GM12872 (cell line): Measurements from ENCODE around the gene TNFRSF18.

ENCODE experiments used
- CTCF ChIP-seq: IDR thresholded peaks from 3 replicates; pipeline ENCODE4 v1.5.1; 2011; ENCODE audit warnings: low read depth, mild to moderate bottlenecking, low read length, moderate library complexity; ENCODE audit not compliant: insufficient read depth

Gene TNFRSF18

DNA sequence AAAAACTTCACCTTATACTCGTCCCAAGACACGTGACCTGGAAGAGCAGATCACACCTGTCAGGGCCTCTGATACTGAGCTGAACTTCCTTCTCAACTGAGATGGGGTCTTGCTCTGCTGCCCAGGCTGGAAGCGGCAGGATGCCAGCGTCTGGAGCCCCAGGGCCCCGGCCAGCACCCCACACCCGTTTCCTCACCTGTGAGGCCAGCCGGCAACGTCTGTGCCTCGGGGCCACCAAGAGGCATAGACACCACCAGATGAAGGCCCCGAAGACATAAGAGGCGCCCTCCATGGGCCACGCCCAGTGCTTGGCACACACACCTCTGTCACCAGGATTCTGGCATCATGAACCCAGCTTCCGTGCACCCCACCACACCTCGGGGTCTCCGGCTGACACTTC is 16.9 kb upstream of the TNFRSF18 start:
- TF ChIP-seq CTCF, result no peak

GRCh38 chr1:1222575-1223225 is 16.3 kb upstream of the TNFRSF18 start:
- TF ChIP-seq CTCF, result no peak

DNA sequence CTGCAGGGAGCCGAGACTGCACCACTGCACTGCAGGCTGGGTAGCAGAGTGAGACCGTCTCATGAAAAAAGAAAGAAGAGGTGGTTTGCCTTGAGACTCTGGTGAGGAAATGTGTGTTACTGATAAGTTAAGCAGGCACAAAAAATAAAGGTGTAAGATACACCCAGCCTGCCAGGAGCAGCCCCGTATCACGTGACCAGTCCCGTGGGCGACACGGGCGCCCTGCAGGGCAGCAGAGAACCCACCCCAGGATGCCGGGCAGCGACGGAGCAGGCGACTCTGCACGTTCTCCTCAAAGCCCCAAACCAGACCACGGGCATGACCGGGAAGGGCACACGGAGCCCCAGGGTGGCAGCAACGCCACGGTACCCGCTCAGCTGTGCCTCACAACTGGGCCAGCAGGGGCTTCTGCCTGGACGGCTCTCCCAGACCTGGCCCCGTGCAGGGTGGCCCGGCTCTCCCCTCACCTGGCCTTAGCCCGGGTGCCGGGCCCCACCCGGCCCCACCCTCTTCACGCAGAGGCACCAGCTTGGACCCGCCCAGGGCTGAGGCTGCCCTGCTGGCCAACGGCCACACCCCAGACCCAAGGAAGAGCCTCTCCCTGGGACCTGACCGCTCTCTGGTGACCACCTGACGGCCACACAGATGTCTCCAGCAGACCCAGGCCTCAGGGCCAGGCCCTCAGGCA is 15.6 kb upstream of the TNFRSF18 start:
- TF ChIP-seq CTCF, result no peak

DNA sequence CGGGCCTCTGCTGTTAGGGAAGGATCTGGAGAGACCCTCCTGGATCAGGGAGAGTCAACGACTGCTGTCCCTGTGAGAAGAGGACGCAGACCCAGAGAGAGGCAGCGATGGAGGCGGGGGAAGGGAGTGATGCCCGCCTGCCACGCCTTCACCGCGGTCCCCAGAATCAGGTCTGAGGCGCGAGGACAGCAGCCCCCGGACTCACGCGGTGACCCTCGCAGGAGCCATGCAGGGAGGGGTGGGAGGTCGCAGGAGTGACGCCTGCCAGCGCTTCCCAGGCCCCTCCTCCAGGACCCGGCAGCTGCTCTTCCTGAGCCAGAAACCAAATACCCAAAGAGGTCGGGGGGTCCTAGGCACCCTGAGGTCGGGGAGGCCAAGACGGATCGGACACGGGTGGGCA is 13.8 kb upstream of the TNFRSF18 start:
- TF ChIP-seq CTCF, result no peak

- no peak for TF ChIP-seq CTCF
Observed at GRCh38 chr1:1219341-1219740, 12.9 kb upstream of the TNFRSF18 start.

DNA sequence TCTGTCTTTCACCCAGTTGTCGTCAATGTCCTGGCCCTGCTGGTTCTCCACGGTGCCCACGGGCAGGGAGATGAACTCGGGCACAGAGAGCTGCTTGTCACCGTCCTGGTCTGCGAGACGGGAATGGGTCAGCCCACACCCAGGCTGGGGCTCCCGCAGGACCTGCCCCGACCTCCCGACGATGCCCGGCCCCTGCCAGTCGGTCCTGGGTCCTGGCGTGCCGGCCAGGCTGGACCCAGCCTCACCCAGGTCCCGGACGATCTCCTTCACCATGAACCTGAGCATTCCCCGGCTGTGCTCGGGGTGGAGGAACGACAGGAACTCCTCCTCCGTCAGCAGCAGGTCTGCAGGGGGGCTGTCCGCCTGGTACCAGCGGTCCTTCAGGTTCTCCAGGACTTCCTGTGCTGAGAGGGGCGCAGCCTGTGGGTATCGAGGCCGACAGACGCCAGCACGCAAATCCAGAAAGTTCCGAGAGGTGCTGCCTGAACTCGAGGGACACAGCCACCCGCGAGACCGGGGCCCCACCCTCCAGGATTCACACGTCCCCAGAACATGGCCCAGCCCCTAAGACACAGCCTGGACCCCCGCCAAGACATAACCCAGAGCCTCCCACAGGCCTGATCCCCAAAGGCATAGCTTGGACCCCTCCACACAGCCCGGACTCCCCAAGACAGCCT is 12.3 kb upstream of the TNFRSF18 start:
- no peak for TF ChIP-seq CTCF

DNA sequence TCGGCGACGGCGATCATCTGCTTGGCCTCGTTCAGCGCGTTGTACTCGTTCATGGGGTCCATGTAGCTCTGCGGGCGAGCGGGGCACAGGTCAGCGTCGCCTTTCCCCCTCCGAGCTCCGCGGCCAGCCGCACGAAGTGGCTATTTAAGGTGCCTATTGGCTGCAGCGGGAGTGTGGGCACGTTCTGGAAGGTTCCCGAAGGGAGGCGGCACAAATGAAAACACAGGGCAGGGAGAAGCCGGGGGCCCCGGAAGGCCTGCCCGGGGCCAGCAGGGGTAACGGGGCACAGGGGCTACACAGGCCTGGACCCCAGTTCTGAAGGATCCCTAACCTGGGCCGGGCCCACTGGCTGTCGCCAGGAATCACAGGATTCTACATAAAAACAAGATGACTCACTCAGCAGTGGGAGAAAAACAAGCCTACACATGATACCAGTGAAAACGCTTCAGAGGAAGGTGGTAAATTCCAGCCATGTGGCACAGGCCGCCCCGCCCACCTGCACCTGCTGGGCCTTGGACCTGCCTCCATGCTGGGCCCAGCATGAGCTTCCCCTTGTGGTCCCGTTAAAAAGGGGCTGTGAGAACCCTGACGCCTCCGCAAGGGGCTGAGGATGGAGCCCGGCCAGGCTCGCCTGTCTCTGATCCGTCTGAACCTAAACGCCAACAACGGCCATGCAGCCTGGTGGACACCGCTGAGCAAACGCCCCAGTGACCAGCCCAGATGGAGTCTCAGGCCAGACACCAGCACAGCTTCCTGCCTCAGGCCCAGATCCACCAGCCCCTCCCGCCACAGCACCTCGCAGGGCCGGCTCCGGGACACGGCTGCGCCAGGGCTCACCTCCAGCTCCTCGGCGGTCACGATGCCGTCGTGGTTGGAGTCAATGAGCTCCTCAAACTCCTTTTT is 11.5 kb upstream of the TNFRSF18 start:
- no peak for TF ChIP-seq CTCF
